Esophagus squamous epithelium (tissue), 5 donors: Measurements from ENCODE around the gene CACNA1D. TPM values are rescaled to one million over a fixed set of nuclear protein-coding genes. Genes with fewer than 3 reads are reported as not detected.

ENCODE experiments used
- DNase-seq: peaks from one replicate; lab custom pipeline; 2025; lab: John Stamatoyannopoulos, UW
- H3K27ac ChIP-seq, 4 donors: fragments of 200-600 bp; sonication (generic); one replicate each; pipeline ENCODE4 v1.5.1; 2016 to 2019; ENCODE audit warnings: mild to moderate bottlenecking in 1 of 4
- H3K27me3 ChIP-seq, 4 donors: fragments of 200-600 bp; sonication (generic); 1 replicate in 3 of 4; 2 replicates in 1 of 4; pipeline versions ENCODE4 v1.5.1 to v1.6.0; 2017 to 2021; ENCODE audit warnings: antibody characterized with exemption in 1 of 4
- H3K36me3 ChIP-seq, 3 donors: fragments of 200-600 bp; sonication (generic); one replicate each; pipeline ENCODE4 v1.5.1; 2016 to 2019
- H3K4me1 ChIP-seq, 3 donors: fragments of 200-600 bp; sonication (generic); one replicate each; pipeline ENCODE4 v1.5.1; 2017 to 2019
- H3K4me3 ChIP-seq, 4 donors: fragments of 200-600 bp; sonication (generic); 1 replicate in 3 of 4; 2 replicates in 1 of 4; pipeline ENCODE4 v1.5.1; 2016 to 2019; ENCODE audit warnings: mild to moderate bottlenecking in 2 of 4, moderate library complexity in 1 of 4
- H3K9me3 ChIP-seq, 3 donors: fragments of 200-600 bp; sonication (generic); one replicate each; pipeline ENCODE4 v1.5.1; 2016 to 2019
- CTCF ChIP-seq, 6 experiments: fragments of 450-650 bp in 4 of 6; fragments of 200-600 bp in 2 of 6; sonication (generic) in 2 of 6; IDR thresholded peaks; one replicate each; pipeline ENCODE4 v1.5.1; 2016 to 2019; ENCODE audit warnings: antibody characterized with exemption in 6 of 6, mild to moderate bottlenecking in 4 of 6, moderate library complexity in 4 of 6
- POLR2A ChIP-seq, 4 donors: fragments of 450-650 bp; IDR thresholded peaks; one replicate each; pipeline ENCODE4 v1.6.1; 2017; ENCODE audit warnings: antibody characterized with exemption in 4 of 4, mild to moderate bottlenecking in 4 of 4, moderate library complexity in 3 of 4
- WGBS, 2 donors: methylation state at CpG; one replicate each; pipeline ENCODE4 v1.1.5; 2018; 5-methylcytosine and 5-hydroxymethylcytosine counted together
- intact Hi-C: fragments of 100-400 bp; cut with DNase I; formaldehyde crosslinking; loops from one replicate; pipeline ENCODE4 v1.15.0; 2022
- total RNA-seq, 4 donors: library from RNA; depleted of rRNA; stranded (reverse); fragments of >200 nt; gene quantifications; one replicate each; pipeline ENCODE4 v1.1.0, GENCODE V29; 2016
- donor health status: DM: yes; HTN: yes; CAD: no.

The CACNA1D gene
- total RNA-seq, 4 donors from 2014 or later: 0.56 to 4.5 (median 3.1) TPM

- 89 to 100% methylated on average over 2 to 9 of the region's 14 CpGs for WGBS, 2 donors
- Histone ChIP-seq H3K9me3 (no peaks in the 10 kb centered on the region), H3K4me3 (no peak overlapping the region), H3K36me3 (no peaks in the 10 kb centered on the region), H3K27ac (no peak overlapping the region), H3K27me3 (peaks cover 0 to 24% (median 0%) of the 10 kb centered on the region in 4 donors), H3K4me1 (peaks cover 0 to 3% (median 0%) of the 10 kb centered on the region in 3 donors)
- TF ChIP-seq CTCF (IDR thresholded peaks at IDR 0.05) (no peak), POLR2A (IDR thresholded peaks at IDR 0.05) (no peak)
- DNase-seq: no peak
- intact Hi-C loops: no loop called here
Measured at GRCh38 chr3:53819163-53819868, 324.9 kb downstream of the CACNA1D start.

DNA sequence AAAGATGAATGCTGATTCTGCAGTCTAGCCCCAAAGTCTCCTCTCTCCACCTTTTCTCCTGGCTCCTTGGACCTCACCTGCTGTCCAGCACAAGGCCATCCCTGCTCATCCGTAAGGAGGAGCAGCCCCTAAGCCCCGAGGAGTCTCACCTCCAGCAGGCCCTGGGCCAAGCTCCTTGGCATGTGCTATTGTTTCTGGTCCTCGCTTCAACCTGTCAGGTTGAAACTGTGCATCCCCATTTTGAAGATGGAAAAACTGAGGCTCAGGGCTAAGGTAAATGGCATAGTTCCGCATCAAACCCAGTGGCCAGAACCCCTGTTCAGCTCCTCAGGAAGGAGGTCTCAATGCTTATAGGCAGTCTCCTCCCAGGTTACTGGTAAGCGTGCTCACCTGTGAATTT, 325.7 kb downstream of the CACNA1D start:
- Histone ChIP-seq H3K9me3 (no peaks in the 10 kb centered on the region), H3K27me3 (peaks cover 0 to 28% (median 0%) of the 10 kb centered on the region in 4 donors), H3K4me3 (no peak overlapping the region), H3K27ac (no peak overlapping the region), H3K4me1 (peaks cover 0 to 3% (median 0%) of the 10 kb centered on the region in 3 donors), H3K36me3 (no peaks in the 10 kb centered on the region)
- WGBS, 2 donors: 79 to 82% methylated on average over 4 to 5 of the region's 5 CpGs
- DNase-seq: no peak
- TF ChIP-seq POLR2A (IDR thresholded peaks at IDR 0.05) (no peak), CTCF (IDR thresholded peaks at IDR 0.05) (no peak)
- intact Hi-C loops: no loop called here

DNA sequence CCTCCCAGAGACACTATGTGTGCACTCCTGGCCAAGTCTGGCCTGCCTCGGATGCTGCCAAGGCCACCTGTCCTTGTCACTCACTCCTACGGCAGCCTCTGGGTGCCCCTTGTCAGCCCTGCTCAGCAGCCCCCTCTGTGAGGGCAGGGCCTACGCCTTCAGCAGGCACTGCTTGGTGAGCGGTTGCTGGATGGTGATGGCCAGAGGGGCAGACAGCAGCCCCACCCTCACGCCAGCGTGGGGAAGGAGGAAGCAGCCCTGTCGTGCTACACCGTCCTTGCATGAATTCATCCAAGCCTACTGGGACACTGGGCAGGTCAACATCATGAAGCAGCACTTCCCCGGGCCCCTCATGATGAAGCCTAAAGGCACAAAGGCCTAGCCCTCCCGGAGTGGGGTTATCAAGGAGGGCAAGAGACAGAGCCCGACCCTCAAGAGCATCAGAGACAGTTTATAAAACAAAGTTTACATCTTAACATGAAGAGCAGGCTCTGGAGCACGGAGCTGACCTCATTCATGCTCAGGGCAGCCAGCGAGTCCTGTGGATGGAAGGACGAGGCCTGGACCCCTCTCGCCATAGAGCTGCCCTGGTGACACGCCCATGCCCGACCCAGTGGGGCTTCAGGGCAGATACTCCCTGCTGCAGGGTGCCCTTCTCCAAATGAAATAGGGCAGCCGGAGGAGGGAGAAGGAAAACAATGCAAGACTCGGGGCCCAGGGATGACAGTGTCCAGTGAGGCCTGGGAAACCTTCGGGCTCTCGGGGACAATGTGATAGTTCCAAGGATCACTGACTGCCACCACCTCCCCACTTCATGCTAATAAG, 326.6 kb downstream of the CACNA1D start:
- Histone ChIP-seq H3K4me3 (no peak overlapping the region), H3K9me3 (no peaks in the 10 kb centered on the region), H3K27me3 (peaks cover 0 to 28% (median 0%) of the 10 kb centered on the region in 4 donors), H3K4me1 (peaks cover 0 to 3% (median 0%) of the 10 kb centered on the region in 3 donors), H3K36me3 (no peaks in the 10 kb centered on the region), H3K27ac (no peak overlapping the region)
- no peak for TF ChIP-seq POLR2A (IDR thresholded peaks at IDR 0.05)
- no peak for TF ChIP-seq CTCF (IDR thresholded peaks at IDR 0.05)
- no peak for DNase-seq
- 84 to 85% methylated on average over 6 to 12 of the region's 21 CpGs for WGBS, 2 donors
- intact Hi-C loops: no loop called here

- Histone ChIP-seq H3K9me3 (no peaks in the 10 kb centered on the region), H3K4me3 (no peak overlapping the region), H3K36me3 (no peaks in the 10 kb centered on the region), H3K27ac (no peak overlapping the region), H3K27me3 (peaks cover 0 to 28% (median 0%) of the 10 kb centered on the region in 4 donors), H3K4me1 (peaks cover 0 to 3% (median 0%) of the 10 kb centered on the region in 3 donors)
- WGBS, 2 donors: 41 to 74% methylated on average over 2 to 3 of the region's 5 CpGs
- intact Hi-C loops: no loop called here
- no peak for DNase-seq
- TF ChIP-seq POLR2A (IDR thresholded peaks at IDR 0.05) (no peak), CTCF (IDR thresholded peaks at IDR 0.05) (peak in 1 of 6 experiments; percentile 17)
Measured at GRCh38 chr3:53821631-53822121, 327.3 kb downstream of the CACNA1D start.
